HG02884 (cell line): ENCODE measurements around the gene NKD1.

ENCODE experiments used
- ATAC-seq: cut with Tn5 transposase; IDR thresholded peaks from one replicate; pipeline ENCODE4 v1.9.1; 2021; ENCODE audit warnings: mild to moderate bottlenecking, moderate library complexity; ENCODE audit not compliant: unreplicated experiment

Gene NKD1

DNA sequence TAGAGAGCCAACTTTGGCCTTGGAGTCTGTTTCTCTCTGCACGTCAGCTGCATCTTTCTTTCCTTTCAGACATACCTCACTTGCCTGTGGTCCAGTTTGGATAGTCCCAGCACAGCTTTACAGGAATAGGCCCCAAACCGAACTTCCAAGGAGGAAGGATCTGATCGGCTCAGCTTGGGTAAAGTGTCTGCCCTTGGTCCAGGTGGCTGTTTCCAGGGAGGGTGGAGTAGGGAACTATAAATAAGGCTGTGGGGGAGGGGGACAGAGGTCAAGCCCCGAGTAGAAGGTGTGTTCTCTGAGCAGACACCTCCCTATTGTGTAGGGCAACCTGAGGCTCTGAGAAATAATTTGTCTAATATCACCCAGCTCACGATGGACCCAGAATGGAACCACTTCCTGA lies 29.2 kb upstream of the NKD1 start:
- no peak for ATAC-seq

DNA sequence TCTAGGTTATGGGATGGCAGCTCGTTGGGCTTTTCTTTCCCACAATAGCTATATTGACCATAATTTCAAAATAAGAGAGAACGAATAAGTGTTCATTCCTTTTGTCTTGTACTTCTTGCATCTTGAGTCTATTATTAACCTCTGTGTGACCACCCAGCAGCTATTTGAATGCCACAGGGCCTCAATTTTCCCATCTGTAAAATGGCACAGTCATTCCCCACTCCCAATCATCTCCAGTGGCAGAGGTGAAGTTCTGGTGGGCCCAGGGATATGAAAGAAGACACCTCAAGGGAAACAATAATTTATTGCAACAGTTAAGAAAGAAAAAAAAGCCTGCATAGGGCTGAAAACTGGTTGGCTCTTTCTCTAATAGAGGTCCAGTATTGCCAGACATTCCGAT lies 28.6 kb upstream of the NKD1 start:
- no peak for ATAC-seq

DNA sequence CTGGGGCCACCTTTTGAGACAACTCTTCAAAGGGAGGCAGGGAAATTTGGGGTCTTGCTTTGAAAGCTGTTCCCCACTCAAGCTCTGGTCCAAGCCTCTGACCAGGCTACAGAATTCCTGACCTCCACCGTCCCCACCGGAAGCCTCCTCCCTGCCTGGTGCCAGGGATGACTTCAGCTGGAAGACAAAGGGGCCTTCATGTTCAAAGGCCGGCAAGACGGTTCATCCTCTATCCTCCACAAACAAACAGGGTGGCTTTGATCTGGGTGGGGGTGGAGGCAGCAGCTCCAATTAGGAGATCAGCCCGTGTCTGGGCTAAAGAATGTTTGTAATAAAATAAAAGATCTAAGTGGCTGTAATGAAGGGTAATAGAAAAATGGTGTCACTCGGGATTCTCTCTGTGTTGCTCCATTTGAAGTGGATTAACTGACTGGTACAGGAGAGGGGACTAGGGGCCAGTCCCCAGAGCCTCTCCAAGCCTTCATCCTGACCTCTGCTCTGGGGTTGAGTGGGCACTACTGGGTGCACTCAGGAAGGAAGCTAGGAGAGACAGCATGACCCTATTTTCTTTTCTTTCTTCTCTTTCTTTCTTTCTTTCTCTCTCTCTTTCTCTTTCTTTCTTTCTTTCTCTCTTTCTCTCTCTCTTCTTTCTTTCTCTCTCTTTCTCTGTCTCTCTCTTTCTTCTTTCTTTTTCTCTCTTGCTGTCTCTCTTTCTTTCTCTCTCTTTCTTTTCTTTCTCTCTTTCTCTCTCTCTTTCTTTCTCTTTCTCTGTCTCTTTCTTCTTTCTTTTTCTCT lies 27.5 kb upstream of the NKD1 start:
- no peak for ATAC-seq

DNA sequence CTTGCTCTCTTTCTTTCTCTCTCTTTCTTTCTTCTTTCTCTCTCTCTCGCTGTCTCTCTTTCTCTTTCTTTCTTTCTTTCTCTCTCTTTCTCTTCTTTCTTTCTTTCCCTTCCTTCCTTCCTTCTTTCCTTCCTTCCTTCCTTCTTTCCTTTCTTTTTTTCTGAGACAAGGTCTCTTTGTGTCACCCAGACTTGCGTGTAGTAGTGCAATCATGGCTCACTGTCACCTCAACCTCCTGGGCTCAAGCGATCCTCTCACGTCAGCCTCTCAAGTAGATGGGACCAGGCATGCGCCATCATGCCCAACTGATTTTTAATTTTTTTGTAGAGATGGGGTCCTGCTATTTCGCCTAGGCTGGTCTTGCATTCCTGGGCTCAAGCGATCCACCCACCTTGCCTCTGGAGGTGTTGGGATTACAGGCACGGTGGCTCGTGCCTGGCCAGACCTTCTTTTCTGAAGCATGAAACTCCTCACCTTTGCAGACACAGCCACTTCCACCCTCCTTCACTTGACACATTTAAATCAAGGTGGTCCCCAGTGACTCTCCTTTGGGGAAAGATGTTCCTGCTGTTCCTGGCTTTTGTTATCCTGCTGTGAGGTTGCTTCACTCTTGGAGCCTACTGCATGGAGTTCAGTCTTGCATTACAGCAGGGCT lies 26.8 kb upstream of the NKD1 start:
- ATAC-seq: no peak

DNA sequence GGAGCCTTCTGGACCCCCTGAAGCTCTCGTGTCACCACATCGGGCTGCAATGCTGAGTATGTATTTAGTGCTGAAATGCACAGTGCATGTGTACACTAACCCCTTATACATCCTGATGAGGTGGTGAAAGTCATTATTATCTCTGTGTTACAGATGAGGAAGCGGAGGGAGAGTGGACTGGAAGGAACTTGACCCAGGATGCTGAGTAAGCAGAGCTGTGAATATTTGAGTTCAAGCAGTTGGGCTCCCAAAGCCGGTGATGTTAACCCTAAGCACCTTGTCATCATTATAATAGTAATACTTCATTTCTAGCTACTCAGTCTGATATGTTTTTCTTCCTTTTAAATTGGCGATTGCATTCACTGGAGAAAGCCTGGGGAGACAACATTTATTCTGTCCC lies 25.9 kb upstream of the NKD1 start:
- no peak for ATAC-seq

DNA sequence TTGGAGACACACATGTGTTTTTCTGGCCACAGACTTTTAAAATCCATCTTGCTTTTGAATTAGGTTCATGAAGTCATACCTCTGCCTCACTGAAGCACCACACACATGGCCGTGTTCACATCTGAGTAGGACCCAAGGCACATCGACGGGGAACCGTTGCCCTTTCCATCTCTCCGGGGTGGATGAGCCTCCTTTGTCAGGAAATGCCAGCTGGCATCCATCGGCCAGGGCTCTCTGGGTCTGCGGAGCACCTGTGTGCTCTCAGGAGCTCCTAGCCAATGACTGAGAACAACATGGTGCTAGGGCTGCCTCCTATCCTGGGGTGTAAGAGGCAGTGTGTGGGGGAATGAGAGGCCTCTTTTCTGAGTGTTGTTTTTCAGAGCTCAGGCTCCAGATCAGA lies 24.5 kb upstream of the NKD1 start:
- ATAC-seq: no peak

DNA sequence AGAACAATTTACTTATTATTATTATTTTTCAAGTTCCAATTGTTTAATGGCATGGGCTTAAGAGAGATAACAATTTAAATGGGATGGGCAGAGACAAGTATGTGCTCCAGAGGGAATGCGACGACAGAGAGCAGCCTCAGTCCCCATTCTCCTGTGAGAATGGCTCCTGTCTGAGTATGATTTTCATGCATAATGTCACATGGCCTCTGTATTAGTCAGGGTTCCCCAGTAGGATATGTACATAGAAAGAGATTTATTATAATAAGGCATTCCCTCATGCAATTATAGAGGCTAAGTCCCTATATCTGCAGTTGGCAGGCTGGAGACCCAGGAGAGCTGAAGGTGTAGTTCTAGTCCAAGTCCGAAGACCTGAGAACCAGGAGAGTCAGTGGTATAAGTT lies 22.9 kb upstream of the NKD1 start:
- ATAC-seq: no peak

DNA sequence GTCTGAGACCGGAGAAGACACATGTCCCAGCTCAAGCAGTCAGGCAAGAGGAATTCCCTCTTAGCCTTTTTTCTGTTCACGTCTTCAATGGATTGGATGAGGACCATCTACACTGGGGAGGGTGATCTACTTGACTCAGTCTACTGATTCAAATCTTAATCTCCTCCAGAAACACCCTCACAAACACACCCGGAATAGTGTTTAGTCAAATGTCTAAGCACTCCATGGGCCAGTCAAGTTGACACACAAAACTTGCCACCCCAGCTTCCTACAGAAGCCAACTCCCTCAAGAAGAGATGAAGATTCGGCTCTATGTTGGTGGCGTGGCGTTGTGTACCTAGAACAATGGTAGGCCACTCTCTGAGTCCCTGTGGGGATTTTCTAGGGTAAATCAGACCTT lies 22.5 kb upstream of the NKD1 start:
- no peak for ATAC-seq

DNA sequence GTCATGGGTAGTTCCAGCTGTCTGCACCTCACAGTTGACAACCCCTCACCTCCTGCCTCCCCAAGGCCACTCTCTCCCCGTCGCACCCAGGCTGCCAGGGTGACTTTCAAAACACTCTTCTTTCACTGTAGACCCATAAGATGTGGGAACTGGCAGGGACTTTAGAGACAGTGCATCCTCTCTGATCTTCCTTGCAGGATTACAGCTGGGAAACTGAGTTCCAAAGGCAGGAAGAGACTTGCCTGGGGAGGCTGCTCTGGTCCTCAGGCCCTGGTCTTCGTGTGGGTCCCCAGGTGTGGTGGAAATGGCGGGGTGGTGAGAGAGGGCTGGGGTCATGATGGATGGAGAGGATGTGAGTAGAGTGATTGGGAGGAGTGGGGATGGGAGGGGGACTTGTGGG lies 21.9 kb upstream of the NKD1 start:
- ATAC-seq: no peak

DNA sequence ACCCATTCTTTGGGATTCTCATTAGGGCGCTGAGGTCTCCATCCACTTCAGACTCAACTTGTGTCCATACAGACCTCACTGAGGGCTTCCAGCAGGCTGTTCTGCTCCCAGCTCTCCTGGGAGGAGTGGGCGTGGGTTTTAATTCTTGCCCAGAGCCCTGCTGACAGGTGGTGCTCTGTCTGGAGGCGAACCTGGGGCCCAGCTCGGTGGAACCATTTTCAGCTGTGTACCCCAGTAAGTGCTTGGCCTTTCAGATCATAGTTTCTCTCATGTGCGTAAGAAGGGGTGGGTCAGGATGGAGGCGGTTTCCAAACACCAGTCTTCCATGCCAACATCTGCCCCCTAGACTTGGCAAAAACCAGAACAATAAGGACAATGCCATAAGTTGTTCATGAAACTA lies 21.4 kb upstream of the NKD1 start:
- no peak for ATAC-seq

DNA sequence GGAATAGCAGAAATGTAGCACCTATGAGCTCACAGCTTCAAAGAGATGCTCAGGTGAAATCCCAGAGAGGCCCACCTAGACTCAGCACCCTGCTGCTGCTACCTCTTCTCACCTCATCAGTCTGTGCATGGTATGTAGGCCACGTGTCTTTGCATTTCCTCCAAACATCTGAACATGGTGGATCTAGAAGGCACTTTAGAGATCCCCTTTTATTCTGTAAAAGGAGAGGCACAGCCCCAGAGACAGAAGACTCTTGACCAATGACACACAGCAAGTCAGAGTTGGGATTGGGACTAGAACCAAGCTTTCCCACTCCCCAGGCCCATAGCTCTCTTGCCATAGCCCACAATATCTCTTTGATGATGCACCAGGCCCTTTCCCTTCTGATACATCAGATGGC lies 19.4 kb upstream of the NKD1 start:
- ATAC-seq: no peak

DNA sequence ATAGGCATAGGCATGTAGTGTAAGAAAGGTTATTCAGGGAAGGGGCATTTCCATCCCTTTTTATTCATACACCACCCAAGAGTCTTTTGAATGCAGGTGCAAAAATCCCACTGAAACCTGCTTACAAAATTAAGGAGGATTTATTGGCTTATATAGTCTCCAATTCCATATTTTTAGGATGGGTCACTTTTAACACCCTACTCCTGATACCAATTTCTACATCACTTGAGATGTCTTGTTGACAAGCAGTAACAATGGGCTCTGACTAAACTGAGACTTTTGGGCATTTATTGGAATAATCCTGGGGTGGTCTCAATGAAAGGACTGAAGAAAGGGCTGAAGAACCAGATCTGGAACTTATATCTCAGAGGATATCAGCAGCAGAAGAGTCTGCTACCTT lies 18.9 kb upstream of the NKD1 start:
- ATAC-seq: no peak

DNA sequence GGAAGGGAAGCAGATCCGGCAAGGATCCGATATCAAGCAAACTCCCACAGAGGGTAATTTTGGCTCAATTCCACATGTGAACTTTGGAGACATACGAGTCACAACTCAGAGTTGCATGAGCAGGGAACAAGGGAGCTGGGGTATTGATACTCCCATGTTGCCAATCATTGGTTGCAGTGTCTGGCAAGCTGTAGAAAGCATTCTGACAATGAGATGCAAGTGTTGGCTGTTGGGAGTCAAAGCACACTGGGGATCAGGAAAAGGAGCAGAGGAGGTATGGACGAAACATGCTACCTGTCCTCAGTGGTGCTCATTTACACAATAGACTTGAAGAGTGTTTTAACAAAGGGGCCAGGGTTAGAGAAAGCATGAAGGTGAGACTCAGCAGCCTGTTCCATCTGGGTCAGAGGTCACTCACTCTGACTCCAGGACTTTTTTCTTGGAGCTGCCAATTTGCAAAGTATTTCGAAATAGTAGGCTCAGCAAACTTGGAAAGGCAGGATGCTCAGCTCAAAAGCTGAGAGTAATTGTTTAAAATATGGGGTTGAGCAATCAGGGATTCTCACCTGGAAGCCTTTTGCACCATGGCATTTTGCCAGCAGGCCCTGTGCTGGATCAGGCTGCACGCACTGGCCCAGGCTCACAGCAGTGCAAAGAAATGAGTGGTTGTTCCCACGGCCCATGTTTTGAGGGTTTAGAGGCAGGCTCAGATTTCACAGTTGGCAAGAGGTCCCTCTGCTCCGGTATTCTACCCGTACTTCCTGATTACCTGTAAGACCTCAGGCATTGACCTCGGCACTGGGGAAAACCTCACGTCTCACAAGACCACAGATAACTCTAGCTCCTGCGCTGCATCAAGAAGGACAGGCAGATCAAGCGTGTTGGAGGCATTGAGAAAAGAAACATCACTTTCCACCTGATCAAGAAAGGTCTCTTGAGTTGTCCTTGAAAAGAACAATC lies 17.6 kb upstream of the NKD1 start:
- ATAC-seq: no peak

DNA sequence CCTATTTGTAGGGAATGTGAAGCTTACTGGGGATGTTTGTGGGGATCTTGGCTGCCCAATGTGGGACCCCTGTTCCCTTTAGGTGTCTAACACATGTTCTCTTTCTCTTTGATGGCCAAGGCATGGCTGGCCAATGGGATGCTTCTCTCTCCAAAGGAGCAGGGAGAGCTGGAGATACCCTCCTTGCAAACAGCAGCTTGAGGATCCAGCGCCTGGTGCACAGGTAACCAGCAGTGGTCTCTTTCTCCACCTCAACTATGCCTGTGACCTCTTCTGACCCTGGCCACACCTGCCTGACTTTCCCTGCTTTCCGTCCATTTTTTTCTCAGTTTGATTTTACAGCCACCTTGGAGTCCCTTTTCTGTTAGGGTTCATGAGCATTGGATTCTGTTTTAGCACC lies 16.8 kb upstream of the NKD1 start:
- no peak for ATAC-seq

DNA sequence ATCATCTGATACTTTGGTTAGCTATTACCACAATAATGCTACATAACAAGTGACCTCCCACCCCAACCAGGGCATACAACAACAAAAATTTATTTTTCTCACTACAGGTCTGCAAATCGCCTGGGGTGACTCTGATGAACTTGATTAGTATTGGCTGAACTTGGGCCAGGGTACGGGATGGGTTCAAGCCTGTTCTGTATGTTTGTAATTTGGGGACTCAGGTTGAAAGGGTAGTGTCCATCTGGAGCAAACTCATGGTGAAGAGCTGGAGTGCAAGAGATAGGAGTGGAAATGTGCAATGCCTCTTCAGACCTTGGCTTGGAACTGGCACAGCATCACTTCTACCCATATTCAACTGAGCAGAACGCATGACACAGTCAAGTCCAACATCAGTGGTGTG lies 16.3 kb upstream of the NKD1 start:
- no peak for ATAC-seq

DNA sequence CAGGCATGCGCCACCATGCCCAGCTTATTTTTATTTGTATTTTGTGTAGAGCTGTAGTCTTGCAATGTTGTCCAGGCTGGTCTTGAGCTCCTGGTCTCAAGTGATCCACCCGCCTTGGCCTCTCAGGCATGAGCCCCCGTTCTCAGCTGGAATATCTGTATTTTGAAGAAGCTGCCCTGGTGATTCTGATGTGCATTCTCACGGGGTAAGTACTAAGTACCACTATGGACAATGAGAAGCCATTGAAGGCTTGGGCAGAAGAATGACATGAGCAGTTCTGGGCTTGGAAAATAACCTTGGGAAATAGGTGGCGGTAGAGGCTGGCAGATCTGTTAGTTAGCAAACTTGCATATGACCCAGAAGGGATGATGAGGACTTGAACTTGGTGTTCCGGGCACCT lies 15.6 kb upstream of the NKD1 start:
- ATAC-seq: no peak

DNA sequence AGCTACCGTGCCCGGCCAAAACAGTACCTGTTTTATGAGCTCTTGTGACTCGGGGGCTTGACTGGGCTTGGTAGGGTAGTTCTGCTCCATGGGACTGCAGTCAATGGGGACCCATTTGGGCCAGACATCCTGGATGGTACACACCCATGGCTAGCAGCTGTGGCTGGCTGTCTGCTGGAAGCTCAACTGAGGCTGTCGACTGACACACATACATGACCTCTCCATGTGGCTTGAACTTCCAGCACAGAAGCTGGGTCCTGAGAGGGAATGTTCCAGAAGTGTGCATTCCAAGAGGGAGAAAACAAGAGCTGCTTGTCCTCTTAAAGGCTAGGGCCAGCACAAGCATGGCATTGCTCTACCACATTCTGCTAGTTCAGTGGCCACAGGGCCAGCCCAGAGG lies 14.9 kb upstream of the NKD1 start:
- no peak for ATAC-seq

DNA sequence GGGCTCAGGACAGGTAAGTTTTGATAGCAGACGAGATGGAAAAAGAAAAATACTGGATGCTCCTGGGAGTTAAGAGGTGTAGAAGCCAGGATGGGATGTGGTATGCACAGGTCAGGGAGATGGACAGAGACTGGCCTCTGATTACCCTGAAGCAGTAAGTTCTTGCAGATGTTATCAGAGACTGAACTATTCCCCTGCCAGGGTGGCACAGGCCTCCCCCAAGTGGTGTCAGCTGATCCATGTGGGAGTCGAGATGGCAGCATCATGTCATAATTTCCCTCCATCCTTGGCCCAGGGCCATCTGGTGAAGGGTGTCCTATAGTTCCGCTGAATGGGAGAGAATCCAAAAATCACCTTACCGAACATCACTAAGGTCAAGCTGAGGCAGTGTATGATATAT lies 14.1 kb upstream of the NKD1 start:
- ATAC-seq: no peak

DNA sequence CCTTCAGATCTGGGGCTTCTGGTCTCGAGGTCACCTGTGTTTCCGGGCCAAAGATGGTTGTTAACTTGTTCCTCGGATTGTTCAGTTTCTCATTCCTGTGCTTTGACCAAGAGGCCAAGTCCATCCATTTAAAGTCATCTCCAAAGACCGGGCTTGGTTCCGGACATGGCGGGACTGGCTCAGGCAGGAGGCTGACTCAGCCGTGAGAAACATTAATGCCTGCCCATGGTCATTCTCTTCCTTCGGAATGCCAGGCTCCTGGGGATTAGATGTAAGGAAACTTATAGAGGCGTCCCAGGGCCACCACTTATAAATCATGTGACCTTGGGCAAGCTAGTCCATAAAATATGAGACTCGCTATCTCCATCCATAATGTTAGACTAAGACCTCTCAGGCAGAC lies 13.6 kb upstream of the NKD1 start:
- ATAC-seq: no peak

DNA sequence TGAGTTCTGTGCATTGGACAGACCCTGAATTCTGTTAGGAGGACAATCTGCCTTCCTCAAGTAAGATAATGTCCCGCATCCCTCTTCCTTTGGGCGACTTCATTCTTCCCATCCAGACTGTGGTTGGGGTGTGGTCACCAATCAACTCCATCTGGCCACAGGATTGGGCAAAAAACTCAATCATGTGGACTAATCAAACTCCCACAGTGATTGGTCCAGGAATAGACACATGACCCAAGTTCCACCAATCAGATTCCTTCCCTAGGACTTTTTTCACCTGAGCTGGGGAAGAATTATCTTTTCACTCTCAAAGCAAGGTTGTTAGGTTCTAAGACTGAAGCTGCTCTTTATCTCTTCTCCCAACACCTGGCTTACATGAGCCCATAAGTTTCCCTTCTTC lies 13.2 kb upstream of the NKD1 start:
- ATAC-seq: no peak

DNA sequence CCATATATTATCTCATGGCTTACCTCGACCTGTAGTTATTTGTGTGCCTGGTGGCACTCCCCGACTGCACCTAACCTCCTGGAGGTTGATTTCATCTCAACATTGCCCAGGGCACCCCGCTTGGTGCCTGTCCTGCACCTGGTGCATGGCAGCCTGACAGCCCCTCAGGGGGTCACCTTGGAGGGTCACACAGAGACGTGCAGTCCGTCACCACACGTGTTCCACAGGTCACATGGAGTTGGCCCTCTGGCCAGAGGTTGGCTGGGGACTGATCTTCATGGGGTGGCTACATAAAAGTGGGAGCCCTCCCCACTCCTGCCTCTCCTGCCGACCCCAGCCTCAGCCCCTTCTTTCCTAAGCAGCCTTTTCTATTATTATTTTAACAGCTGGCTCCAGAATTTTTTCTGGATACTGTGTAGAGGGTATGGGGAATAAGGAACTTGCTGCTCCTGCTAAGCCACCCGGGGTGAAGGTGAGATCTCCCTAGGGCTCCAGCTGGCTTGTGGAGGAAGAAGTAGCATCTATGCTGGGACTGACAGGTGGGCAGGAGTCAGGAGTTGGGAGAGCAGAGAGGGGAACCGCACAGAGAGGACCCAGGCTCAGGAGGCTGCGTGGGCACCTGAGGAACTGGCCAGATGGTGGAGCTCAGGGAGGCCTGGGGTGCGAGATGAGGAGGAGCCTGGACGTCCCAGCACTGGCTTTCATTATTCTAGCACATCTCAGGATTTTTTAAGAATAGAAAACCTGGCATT lies 12.5 kb upstream of the NKD1 start:
- no peak for ATAC-seq
